GM12878 (cell line): ENCODE measurements around the gene SELENOH. TPM values are rescaled to one million over a fixed set of nuclear protein-coding genes. Genes with fewer than 3 reads are reported as not detected.

ENCODE experiments used
- ATF2 ChIP-seq: IDR thresholded peaks from 2 replicates; pipeline ENCODE4 v1.6.1; 2012; ENCODE audit warnings: low read length, inconsistent platforms
- BCL11A ChIP-seq: IDR thresholded peaks from 2 replicates; pipeline ENCODE4 v1.6.1; 2011; ENCODE audit warnings: low read depth, low read length
- BMI1 ChIP-seq: fragments of 450-650 bp; IDR thresholded peaks from 2 replicates; pipeline ENCODE4 v1.6.1; 2016; ENCODE audit warnings: mild to moderate bottlenecking, moderate library complexity, borderline replicate concordance
- CHD4 ChIP-seq: fragments of 200-600 bp; sonication (generic); IDR thresholded peaks from 2 replicates; pipeline ENCODE4 v1.6.1; 2016; ENCODE audit warnings: mild to moderate bottlenecking
- E2F4 ChIP-seq: IDR thresholded peaks from 2 replicates; pipeline ENCODE4 v1.6.1; 2012; ENCODE audit warnings: low read depth, low read length, improper control_type of control experiment
- EED ChIP-seq: sonication (generic); IDR thresholded peaks from 2 replicates; pipeline ENCODE4 v1.6.1; 2016; ENCODE audit warnings: antibody characterized with exemption, low read depth
- EP300 ChIP-seq, 2 experiments: fragments of 150-350 bp in 1 of 2; IDR thresholded peaks; 2 replicates each; pipeline ENCODE4 v1.6.1; 2011 to 2012; ENCODE audit warnings: low read depth in 2 of 2, low read length in 2 of 2, borderline replicate concordance in 1 of 2, improper control_type of control experiment in 1 of 2, inconsistent platforms in 1 of 2; ENCODE audit not compliant: control insufficient read depth in 1 of 2
- ETV6 ChIP-seq, 2 experiments: fragments of 450-650 bp in 1 of 2; IDR thresholded peaks in 1 of 2; conservative IDR thresholded peaks in 1 of 2; 2 replicates each; pipeline ENCODE4 v1.6.1; 2014; ENCODE audit warnings: antibody characterized with exemption in 1 of 2, borderline replicate concordance in 1 of 2, low read depth in 1 of 2, mild to moderate bottlenecking in 1 of 2, moderate library complexity in 1 of 2
- FOXK2 ChIP-seq: fragments of 450-650 bp; IDR thresholded peaks from 2 replicates; pipeline ENCODE4 v1.6.1; 2017; ENCODE audit warnings: mild to moderate bottlenecking, moderate library complexity
- IKZF2 ChIP-seq, 2 experiments: fragments of 450-650 bp; IDR thresholded peaks; 2 replicates each; pipeline ENCODE4 v1.6.1; 2017; ENCODE audit warnings: mild to moderate bottlenecking in 2 of 2, moderate library complexity in 2 of 2
- MLLT1 ChIP-seq: fragments of 450-650 bp; IDR thresholded peaks from 2 replicates; pipeline ENCODE4 v1.6.1; 2016; ENCODE audit warnings: mild to moderate bottlenecking
- NR2C2 ChIP-seq: IDR thresholded peaks from 2 replicates; pipeline ENCODE4 v1.6.1; 2011; ENCODE audit warnings: borderline replicate concordance, low read depth; ENCODE audit not compliant: control insufficient read depth, insufficient read length
- POLR2AphosphoS2 ChIP-seq: IDR thresholded peaks from 2 replicates; pipeline ENCODE4 v1.6.1; 2011; ENCODE audit warnings: low read depth, mild to moderate bottlenecking, low read length, improper control_type of control experiment, moderate library complexity
- RAD51 ChIP-seq: fragments of 450-650 bp; IDR thresholded peaks from 2 replicates; pipeline ENCODE4 v1.6.1; 2016; ENCODE audit warnings: moderate library complexity, mild to moderate bottlenecking, inconsistent platforms
- RELA ChIP-seq: fragments of 450-650 bp; IDR thresholded peaks from 2 replicates; pipeline ENCODE4 v1.8.0; 2014; ENCODE audit warnings: borderline replicate concordance; ENCODE audit not compliant: partially characterized antibody
- SP1 ChIP-seq: IDR thresholded peaks from one replicate; pipeline ENCODE4 v1.6.1; 2011; ENCODE audit warnings: low read depth, low read length
- SREBF1 ChIP-seq: IDR thresholded peaks from 2 replicates; pipeline ENCODE4 v1.6.1; 2012; ENCODE audit warnings: mild to moderate bottlenecking, low read length
- SREBF2 ChIP-seq: IDR thresholded peaks from 2 replicates; pipeline ENCODE4 v1.6.1; 2012; ENCODE audit warnings: mild to moderate bottlenecking, low read length
- TARDBP ChIP-seq: IDR thresholded peaks from 2 replicates; pipeline ENCODE4 v1.6.1; 2016; ENCODE audit warnings: borderline replicate concordance
- TCF12 ChIP-seq: IDR thresholded peaks from 2 replicates; pipeline ENCODE4 v1.6.1; 2011; ENCODE audit warnings: low read depth, mild to moderate bottlenecking, low read length
- TCF3 ChIP-seq: IDR thresholded peaks from 2 replicates; pipeline ENCODE4 v1.6.1; 2012; ENCODE audit warnings: low read depth, mild to moderate bottlenecking, low read length, borderline replicate concordance; ENCODE audit not compliant: insufficient read depth
- ZBTB11 ChIP-seq: fragments of 450-650 bp; formaldehyde crosslinking; IDR thresholded peaks from 2 replicates; pipeline ENCODE4 v1.5.0; 2022; ENCODE audit warnings: mild to moderate bottlenecking, missing genetic modification characterization
- polyA plus RNA-seq, 11 experiments: library from polyadenylated mRNA; depleted of rRNA in 4 of 11; unstranded in 6 of 11; stranded (reverse) in 5 of 11; fragments of >200 nt; fragmentation: Nextera tagmentation in 4 of 11; fragmentation: Illumina TruSeq in 1 of 11; extraction: Ambion mirVana in 4 of 11; extraction: Trizol in 1 of 11; gene quantifications; 1 replicate in 1 of 11; 2 replicates in 10 of 11; pipeline versions ENCODE4 v1.2.1 to v1.2.3, GENCODE V29; 2011 to 2016; ENCODE audit warnings: inconsistent platforms in 2 of 11, missing spikeins in 2 of 11, low read depth in 1 of 11
- total RNA-seq, 4 experiments: library from RNA; depleted of rRNA in 3 of 4; stranded (reverse); fragments of >200 nt in 3 of 4; fragmentation: Illumina TruSeq in 1 of 4; extraction: Trizol in 1 of 4; gene quantifications; 2 replicates each; pipeline versions ENCODE4 v1.2.1 to v1.2.3, GENCODE V29; 2013 to 2021

The SELENOH gene
- total and polyA plus RNA-seq, 10 of the 15 experiments (the other 5 are each of a cell fraction or from before 2014, with no cell fraction given), result 20.3 to 458 (median 200) TPM

- TF ChIP-seq ZBTB11 (CRISPR knock-in tag) (peak; percentile 95), ETV6 (conservative IDR thresholded peaks at IDR 0.05 in 1 of 2, IDR thresholded peaks at IDR 0.05 in 1 of 2; ENCODE audit: borderline replicate concordance in 1 of 2, low read depth in 1 of 2) (peak in 1 of 2 experiments; percentile 83; a peak in 2 of 4 replicates), E2F4 (peak; percentile 76; the same call in 1 of the 2 replicates), BCL11A (peak; percentile 70), MLLT1 (peak; percentile 80), TCF3 (peak; percentile 81), RELA (peak; percentile 95), CHD4 (no peak), RAD51 (peak; percentile 89), SREBF1 (peak; percentile 93), TCF12 (peak; percentile 85), POLR2AphosphoS2 (peak; percentile 80), SREBF2 (no peak), EED (peak; percentile 93), IKZF2 (IDR thresholded peaks at IDR 0.05) (peak; percentile 92), FOXK2 (peak; percentile 93), SP1 (peak; percentile 93), EP300 (IDR thresholded peaks at IDR 0.05; ENCODE audit: borderline replicate concordance in 1 of 2, control insufficient read depth in 1 of 2, low read depth in 2 of 2, low read length in 2 of 2) (peak in 1 of 2 experiments; percentile 51; a peak in 1 of 4 replicates), NR2C2 (no peak), TARDBP (0 out of 2 replicates have a peak, but pooled peaks have one; percentile 76), BMI1 (0 out of 2 replicates have a peak, but pooled peaks have one; percentile 9), ATF2 (0 out of 2 replicates have a peak, but pooled peaks have one; percentile 41)
Observed at GRCh38 chr11:57741132-57742086, at the start of gene SELENOH (continued).
